Spleen (tissue), 7 donors: ENCODE measurements around the gene AGPAT4.

Source experiments
- CTCF ChIP-seq, 11 experiments: fragments of 200-600 bp in 7 of 11; fragments of 450-650 bp in 4 of 11; sonication (generic) in 4 of 11; IDR thresholded peaks in 8 of 11; conservative IDR thresholded peaks in 3 of 11; 1 replicate in 7 of 11; 2 replicates in 4 of 11; pipeline versions ENCODE4 v1.4.0 to v1.8.0; 2016 to 2021; ENCODE audit warnings: antibody characterized with exemption in 11 of 11, inconsistent platforms in 4 of 11, mild to moderate bottlenecking in 1 of 11
- POLR2A ChIP-seq, 3 donors: fragments of 450-650 bp; IDR thresholded peaks; one replicate each; pipeline ENCODE4 v1.5.1; 2017; ENCODE audit warnings: antibody characterized with exemption in 3 of 3, mild to moderate bottlenecking in 1 of 3
- POLR2AphosphoS5 ChIP-seq, 3 donors: sonication (generic); formaldehyde crosslinking; IDR thresholded peaks; one replicate each; pipeline ENCODE4 v1.5.1; 2017; ENCODE audit warnings: antibody characterized with exemption in 3 of 3
- donor health status: DM: no; HTN: no; CAD: no; lungs with moderate emphysema.
- donor health status: DM: no; HTN: no; CAD: no.
- donor health status: DM: no; HTN: no; CAD: no.

GRCh38 chr6:161272635-161273273, 1.1 kb downstream of the AGPAT4 start:
- no peak for TF ChIP-seq CTCF (IDR thresholded peaks at IDR 0.05 in 8 of 11, conservative IDR thresholded peaks at IDR 0.05 in 3 of 11)
- TF ChIP-seq POLR2AphosphoS5 (IDR thresholded peaks at IDR 0.05), result no peak
- no peak for TF ChIP-seq POLR2A (IDR thresholded peaks at IDR 0.05)
